Stimulated activated naive B cell treated with anti-CD40 and anti-IgM and Interleukin-4, amounts not matched to agents 10 μg/mL and 1 μg/mL and 100 μg/mL, for 72 hours (primary cell): ENCODE data around the gene PDE10A.

Experiments
- ATAC-seq, 2 donors: fragments of 150-1000 bp; cut with Tn5 transposase; replicated peaks; 2 replicates each; pipeline ENCODE4 v1.10.0; 2021; ENCODE audit warnings: moderate library complexity in 1 of 2
- DNase-seq: peaks from one replicate; pipeline ENCODE4 v3.0.0; 2021
- H3K27ac Mint-ChIP-seq: one replicate; pipeline ENCODE4 v1.8.0; 2022; ENCODE audit warnings: mild to moderate bottlenecking, mixed read lengths
- H3K27me3 Mint-ChIP-seq, 2 donors: one replicate each; pipeline ENCODE4 v1.8.0; 2022; ENCODE audit warnings: mixed read lengths in 2 of 2
- H3K36me3 Mint-ChIP-seq, 2 donors: one replicate each; pipeline ENCODE4 v1.8.0; 2022; ENCODE audit warnings: mixed read lengths in 2 of 2, mild to moderate bottlenecking in 1 of 2
- H3K4me1 Mint-ChIP-seq, 2 donors: one replicate each; pipeline ENCODE4 v1.8.0; 2022; ENCODE audit warnings: mixed read lengths in 2 of 2, mild to moderate bottlenecking in 1 of 2
- H3K4me3 Mint-ChIP-seq, 2 donors: one replicate each; pipeline ENCODE4 v1.8.0; 2022; ENCODE audit warnings: mild to moderate bottlenecking in 2 of 2, mixed read lengths in 2 of 2, moderate library complexity in 1 of 2
- H3K9me3 Mint-ChIP-seq, 2 donors: one replicate each; pipeline ENCODE4 v1.8.0; 2022; ENCODE audit warnings: mixed read lengths in 2 of 2, mild to moderate bottlenecking in 1 of 2

Gene PDE10A

DNA sequence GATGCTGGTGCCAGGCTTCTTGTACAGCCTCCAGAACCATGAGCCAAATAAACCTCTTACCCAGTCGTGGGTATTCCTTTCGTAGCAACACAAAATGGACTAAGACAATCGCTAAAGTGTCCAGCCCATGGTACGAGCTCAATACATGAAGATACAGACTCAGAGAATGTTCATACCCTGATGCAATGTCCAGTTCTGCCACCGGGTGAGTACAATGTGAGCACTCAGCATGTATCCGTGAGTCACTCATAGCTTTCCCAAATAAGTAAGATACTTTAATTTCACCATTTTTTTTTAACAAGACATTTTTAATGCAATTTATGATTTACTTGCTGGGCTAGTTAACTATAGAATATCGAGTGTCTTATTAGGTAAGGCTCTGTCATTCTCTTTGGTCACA, 26.7 kb upstream of the PDE10A start:
- ATAC-seq (no peak), DNase-seq (no peak)
- Mint-ChIP-seq H3K36me3 (no peaks in the 10 kb centered on the region), H3K4me1 (no peaks in the 10 kb centered on the region), H3K9me3 (peaks cover 0 to 11% of the 10 kb centered on the region in 2 donors), H3K27ac (no peak overlapping the region), H3K4me3 (no peak overlapping the region), H3K27me3 (peaks cover 0 to under 1% of the 10 kb centered on the region in 2 donors)

- DNase-seq (no peak), ATAC-seq (no peak)
- H3K4me3 Mint-ChIP-seq, result no peak overlapping the region
- peaks cover 0 to 11% of the 10 kb centered on the region in 2 donors for H3K9me3 Mint-ChIP-seq
- H3K4me1 Mint-ChIP-seq, result no peaks in the 10 kb centered on the region
- no peak overlapping the region for H3K27ac Mint-ChIP-seq
- H3K27me3 Mint-ChIP-seq, result no peaks in the 10 kb centered on the region
- H3K36me3 Mint-ChIP-seq, result no peaks in the 10 kb centered on the region
Measured at GRCh38 chr6:165686596-165687365, 23.7 kb upstream of the PDE10A start.

DNA sequence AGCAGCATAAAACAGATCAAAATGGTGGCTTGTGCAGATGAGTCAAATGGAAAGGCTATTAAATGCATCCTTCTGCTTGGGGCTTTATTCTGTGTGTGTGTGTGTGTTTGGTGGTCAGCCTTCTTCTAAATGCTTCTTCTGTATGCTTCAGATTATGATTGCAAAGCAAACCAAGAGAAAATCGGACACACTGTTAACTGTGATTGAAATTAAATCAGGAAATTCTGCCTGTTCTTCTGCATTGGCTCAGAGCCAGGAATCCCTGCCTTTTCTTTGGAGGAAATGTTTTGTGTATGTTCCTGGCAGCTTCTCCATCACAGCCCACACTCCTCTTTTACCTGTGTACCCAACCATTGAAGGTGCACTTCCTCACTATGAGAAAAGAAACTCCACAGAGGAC, 22.3 kb upstream of the PDE10A start:
- H3K4me3 Mint-ChIP-seq, result no peak overlapping the region
- H3K4me1 Mint-ChIP-seq, result no peaks in the 10 kb centered on the region
- no peaks in the 10 kb centered on the region for H3K36me3 Mint-ChIP-seq
- H3K9me3 Mint-ChIP-seq, result peaks cover 0 to 9% of the 10 kb centered on the region in 2 donors
- no peaks in the 10 kb centered on the region for H3K27me3 Mint-ChIP-seq
- no peak for ATAC-seq
- no peak overlapping the region for H3K27ac Mint-ChIP-seq
- DNase-seq, result no peak

GRCh38 chr6:165684333-165684732, 21.3 kb upstream of the PDE10A start:
- Mint-ChIP-seq H3K36me3 (no peaks in the 10 kb centered on the region), H3K27me3 (no peaks in the 10 kb centered on the region), H3K4me1 (no peaks in the 10 kb centered on the region), H3K4me3 (no peak overlapping the region), H3K9me3 (peaks cover 0 to 4% of the 10 kb centered on the region in 2 donors), H3K27ac (no peak overlapping the region)
- ATAC-seq (no peak), DNase-seq (no peak)

GRCh38 chr6:165680975-165681374, 17.9 kb upstream of the PDE10A start:
- Mint-ChIP-seq H3K36me3 (no peaks in the 10 kb centered on the region), H3K9me3 (peaks cover 6 to 7% of the 10 kb centered on the region in 2 donors), H3K27me3 (no peaks in the 10 kb centered on the region), H3K27ac (no peak overlapping the region), H3K4me3 (no peak overlapping the region), H3K4me1 (no peaks in the 10 kb centered on the region)
- DNase-seq (no peak), ATAC-seq (no peak)

- peaks cover 6 to 7% of the 10 kb centered on the region in 2 donors for H3K9me3 Mint-ChIP-seq
- H3K4me1 Mint-ChIP-seq, result no peaks in the 10 kb centered on the region
- no peak overlapping the region for H3K27ac Mint-ChIP-seq
- DNase-seq, result no peak
- ATAC-seq, result no peak
- H3K36me3 Mint-ChIP-seq, result no peaks in the 10 kb centered on the region
- no peak overlapping the region for H3K4me3 Mint-ChIP-seq
- H3K27me3 Mint-ChIP-seq, result no peaks in the 10 kb centered on the region
Measured at GRCh38 chr6:165679326-165679725, 16.3 kb upstream of the PDE10A start.

DNA sequence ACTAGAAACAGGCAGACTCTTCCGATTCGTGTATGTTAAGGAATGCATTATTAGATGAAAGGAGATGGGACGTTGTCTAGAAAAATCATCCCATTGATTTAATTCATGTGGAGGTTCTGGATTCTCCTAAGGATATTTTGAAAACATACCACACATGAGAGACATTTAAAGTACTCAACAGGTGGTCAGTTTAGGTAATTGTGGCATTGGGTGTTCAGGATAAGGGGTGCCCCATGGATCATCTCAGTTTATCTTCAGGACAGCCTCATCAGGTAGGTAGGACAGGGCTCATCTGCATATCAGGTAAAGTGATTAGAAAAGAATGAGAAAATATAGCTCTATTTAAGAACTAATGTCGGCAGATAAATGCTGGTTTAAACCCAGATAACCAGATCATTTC, 15.9 kb upstream of the PDE10A start:
- Mint-ChIP-seq H3K9me3 (peaks cover 6 to 7% of the 10 kb centered on the region in 2 donors), H3K27ac (no peak overlapping the region), H3K27me3 (no peaks in the 10 kb centered on the region), H3K36me3 (no peaks in the 10 kb centered on the region), H3K4me3 (no peak overlapping the region), H3K4me1 (no peaks in the 10 kb centered on the region)
- DNase-seq (no peak), ATAC-seq (no peak)

DNA sequence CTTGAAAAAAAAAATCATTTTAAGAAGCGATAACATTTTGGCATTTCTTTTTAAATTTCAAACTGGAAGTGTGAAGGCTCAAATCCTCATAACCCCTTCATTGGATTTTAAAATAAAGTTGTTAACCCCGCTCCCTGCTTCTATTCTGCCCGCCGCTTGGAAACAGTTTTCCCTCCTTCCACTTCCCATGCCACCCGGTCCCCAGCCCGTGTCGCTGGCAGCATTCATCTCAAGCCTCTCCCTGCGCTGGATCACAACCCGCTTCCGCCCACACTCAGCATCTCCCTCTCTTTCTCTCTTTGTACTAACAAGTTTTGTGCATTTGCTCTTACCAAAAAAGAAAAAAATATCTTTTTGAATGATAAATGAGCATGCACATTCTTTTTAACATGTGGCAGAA, 15.4 kb upstream of the PDE10A start:
- Mint-ChIP-seq H3K27me3 (no peaks in the 10 kb centered on the region), H3K9me3 (peaks cover 6 to 7% of the 10 kb centered on the region in 2 donors), H3K36me3 (no peaks in the 10 kb centered on the region), H3K4me1 (no peaks in the 10 kb centered on the region), H3K4me3 (no peak overlapping the region), H3K27ac (no peak overlapping the region)
- DNase-seq (no peak), ATAC-seq (no peak)

DNA sequence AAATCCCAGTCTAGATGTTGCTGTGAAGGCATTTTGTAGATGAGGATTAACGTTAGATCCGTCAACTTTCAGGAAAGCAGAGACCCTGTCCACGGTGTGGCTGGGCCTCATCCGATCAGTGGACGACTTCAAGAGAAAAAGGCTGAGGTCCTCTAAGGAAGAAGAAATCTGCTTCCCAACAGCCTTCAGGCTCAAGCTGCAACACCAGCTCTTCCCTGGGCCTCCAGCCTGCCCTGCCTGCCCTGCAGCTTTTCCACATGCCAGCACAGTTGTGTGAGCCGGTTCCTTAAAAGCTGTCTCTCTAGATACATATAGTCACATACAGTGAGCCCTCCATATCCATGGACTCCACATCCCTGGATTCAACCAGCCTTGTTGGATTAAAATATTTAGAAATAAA, 14.1 kb upstream of the PDE10A start:
- H3K4me1 Mint-ChIP-seq, result no peaks in the 10 kb centered on the region
- peaks cover 6 to 7% of the 10 kb centered on the region in 2 donors for H3K9me3 Mint-ChIP-seq
- no peaks in the 10 kb centered on the region for H3K36me3 Mint-ChIP-seq
- no peak for ATAC-seq
- no peak overlapping the region for H3K4me3 Mint-ChIP-seq
- no peak for DNase-seq
- no peaks in the 10 kb centered on the region for H3K27me3 Mint-ChIP-seq
- no peak overlapping the region for H3K27ac Mint-ChIP-seq

DNA sequence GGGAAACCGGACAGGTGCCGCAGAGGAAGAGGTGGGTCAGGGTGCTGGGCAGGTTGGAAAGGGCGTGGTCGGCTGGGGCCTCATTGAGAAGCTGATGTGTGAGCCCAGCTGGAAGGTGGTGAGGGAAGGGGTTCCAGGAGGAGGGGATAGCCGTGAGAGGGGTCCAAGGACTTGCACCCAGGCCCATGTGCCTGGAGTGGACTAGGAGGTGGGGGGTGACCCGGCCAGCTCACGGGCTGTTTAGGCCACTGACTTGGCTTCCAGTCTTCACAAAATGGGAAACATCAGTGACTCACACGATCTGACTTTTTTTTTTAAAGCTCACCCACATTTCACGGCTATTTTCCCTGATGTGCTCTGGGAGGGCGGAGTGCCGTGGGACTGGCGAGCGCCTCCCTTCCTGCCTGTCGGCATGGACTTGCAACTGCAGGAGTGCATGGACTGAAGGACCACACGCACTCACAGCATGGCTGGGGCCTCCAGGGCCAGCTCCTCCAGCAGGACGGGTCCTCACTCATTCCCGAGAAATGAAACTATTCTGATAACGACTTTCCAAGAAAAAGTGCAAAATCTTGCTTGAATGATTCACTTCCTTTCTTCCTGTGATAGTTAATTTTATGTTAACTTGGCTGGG, 13.5 kb upstream of the PDE10A start:
- H3K27me3 Mint-ChIP-seq, result no peaks in the 10 kb centered on the region
- H3K4me3 Mint-ChIP-seq, result no peak overlapping the region
- peaks cover 6 to 7% of the 10 kb centered on the region in 2 donors for H3K9me3 Mint-ChIP-seq
- no peaks in the 10 kb centered on the region for H3K36me3 Mint-ChIP-seq
- H3K4me1 Mint-ChIP-seq, result no peaks in the 10 kb centered on the region
- DNase-seq, result no peak
- no peak for ATAC-seq
- no peak overlapping the region for H3K27ac Mint-ChIP-seq

DNA sequence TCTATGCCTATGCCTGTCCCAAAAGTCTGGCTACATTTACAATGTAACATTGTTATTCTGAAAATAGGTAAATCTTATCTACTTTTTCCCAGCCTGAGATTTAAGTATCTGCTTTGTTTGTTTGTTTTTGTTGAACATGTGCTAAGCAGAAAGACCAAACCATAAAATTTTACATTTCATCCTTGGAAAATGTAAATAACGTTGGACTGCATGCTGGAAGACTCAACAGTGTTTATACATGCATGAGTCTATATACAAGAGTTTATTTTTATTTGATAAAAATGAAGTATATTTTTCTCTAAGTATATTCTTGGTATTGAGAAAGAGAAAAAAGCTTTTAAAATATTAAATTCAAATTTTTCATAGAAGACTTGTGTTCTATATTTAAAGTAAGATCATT, 12.1 kb upstream of the PDE10A start:
- ATAC-seq (no peak), DNase-seq (no peak)
- Mint-ChIP-seq H3K27me3 (peaks cover 0 to 4% of the 10 kb centered on the region in 2 donors), H3K9me3 (peaks cover 7 to 10% of the 10 kb centered on the region in 2 donors), H3K36me3 (no peaks in the 10 kb centered on the region), H3K4me1 (no peaks in the 10 kb centered on the region), H3K4me3 (no peak overlapping the region), H3K27ac (no peak overlapping the region)

- ATAC-seq (no peak), DNase-seq (no peak)
- Mint-ChIP-seq H3K27ac (no peak overlapping the region), H3K4me1 (no peaks in the 10 kb centered on the region), H3K36me3 (no peaks in the 10 kb centered on the region), H3K27me3 (peaks cover 0 to 4% of the 10 kb centered on the region in 2 donors), H3K4me3 (no peak overlapping the region), H3K9me3 (peaks cover 7 to 10% of the 10 kb centered on the region in 2 donors)
Measured at GRCh38 chr6:165674155-165675029, 11.4 kb upstream of the PDE10A start.

- no peak overlapping the region for H3K4me3 Mint-ChIP-seq
- H3K4me1 Mint-ChIP-seq, result no peaks in the 10 kb centered on the region
- no peak overlapping the region for H3K27ac Mint-ChIP-seq
- peaks cover 6 to 9% of the 10 kb centered on the region in 2 donors for H3K27me3 Mint-ChIP-seq
- H3K9me3 Mint-ChIP-seq, result peaks cover under 1 to 4% of the 10 kb centered on the region in 2 donors
- ATAC-seq (no peak), DNase-seq (no peak)
- H3K36me3 Mint-ChIP-seq, result no peaks in the 10 kb centered on the region
Measured at GRCh38 chr6:165671222-165671768, 8.3 kb upstream of the PDE10A start.

DNA sequence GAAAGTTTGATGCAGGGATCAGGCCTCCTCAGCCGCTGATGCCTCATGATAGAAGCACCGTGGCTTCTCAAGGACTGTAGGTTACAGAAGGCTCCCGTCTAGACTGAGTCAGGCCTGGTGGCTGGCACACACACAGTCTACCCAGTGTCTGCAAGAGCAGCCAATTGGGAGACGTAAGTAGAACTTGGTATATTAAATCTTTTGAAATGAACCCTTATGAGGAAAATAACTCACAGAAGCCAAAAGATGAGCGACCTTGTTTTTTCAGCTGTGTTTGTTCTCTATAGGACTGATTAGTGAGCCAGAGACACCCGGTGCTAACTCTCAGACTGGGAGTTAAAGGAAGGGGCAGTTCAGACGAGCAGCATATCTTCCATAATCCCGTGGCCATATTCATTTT, 5.9 kb upstream of the PDE10A start:
- Mint-ChIP-seq H3K36me3 (peaks cover 0 to 3% of the 10 kb centered on the region in 2 donors), H3K27ac (no peak overlapping the region), H3K9me3 (peaks cover 0 to 4% of the 10 kb centered on the region in 2 donors), H3K4me3 (no peak overlapping the region), H3K27me3 (peaks cover 23 to 24% of the 10 kb centered on the region in 2 donors), H3K4me1 (peaks cover 2 to 3% of the 10 kb centered on the region in 2 donors)
- DNase-seq (no peak), ATAC-seq (no peak)
